Measurements from ENCODE around the gene PDS5A.
"Not testable (repeated sequence)": the region's sequence is repeated elsewhere in the genome, so short reads cannot be mapped to it uniquely, and the experiment has no call there.

The PDS5A gene

GRCh38 chr4:39970671-39971640 lies 6.8 kb downstream of the PDS5A start:
- DNase-seq (ENCODE audit: insufficient read length, low spot score) (no peak), FAIRE-seq (peak; percentile 23)

GRCh38 chr4:39963656-39964055 lies 14.1 kb downstream of the PDS5A start:
- DNase-seq (ENCODE audit: insufficient read length, low spot score) (no peak), FAIRE-seq (no peak)

- FAIRE-seq (no peak), DNase-seq (ENCODE audit: insufficient read length, low spot score) (no peak)
Observed at GRCh38 chr4:39961311-39961877, 16.3 kb downstream of the PDS5A start.

GRCh38 chr4:39950861-39951481 lies 26.7 kb downstream of the PDS5A start:
- no peak for DNase-seq (ENCODE audit: insufficient read length, low spot score)

GRCh38 chr4:39947963-39948362 lies 29.7 kb downstream of the PDS5A start:
- FAIRE-seq: no peak
- DNase-seq (ENCODE audit: insufficient read length, low spot score): no peak

More at GRCh38 chr4:39950861-39951481, 26.7 kb downstream of the PDS5A start:
- FAIRE-seq: no peak

- DNase-seq (ENCODE audit: insufficient read length, low spot score) (no peak), FAIRE-seq (no peak)
Observed at GRCh38 chr4:39947417-39947816, 30.3 kb downstream of the PDS5A start.

- FAIRE-seq; DNase-seq (ENCODE audit: insufficient read length, low spot score): not testable (repeated sequence)
Observed at GRCh38 chr4:39944245-39944644, 33.5 kb downstream of the PDS5A start.

- no peak for DNase-seq (ENCODE audit: insufficient read length, low spot score)
- no peak for FAIRE-seq
Observed at GRCh38 chr4:39942507-39942906, 35.2 kb downstream of the PDS5A start.

- DNase-seq (ENCODE audit: insufficient read length, low spot score) (no peak), FAIRE-seq (peak; percentile 35)
Observed at GRCh38 chr4:39941682-39942217, 36.0 kb downstream of the PDS5A start.

GRCh38 chr4:39937683-39938268 lies 39.9 kb downstream of the PDS5A start:
- DNase-seq (ENCODE audit: insufficient read length, low spot score) (no peak), FAIRE-seq (peak; percentile 90)

GRCh38 chr4:39936565-39937418 lies 40.9 kb downstream of the PDS5A start:
- DNase-seq (ENCODE audit: insufficient read length, low spot score): no peak
- no peak for FAIRE-seq

- no peak for FAIRE-seq
- no peak for DNase-seq (ENCODE audit: insufficient read length, low spot score)
Observed at GRCh38 chr4:39933671-39934590, 43.8 kb downstream of the PDS5A start.

GRCh38 chr4:39932776-39933402 lies 44.8 kb downstream of the PDS5A start:
- DNase-seq (ENCODE audit: insufficient read length, low spot score): no peak
- peak; percentile 74 for FAIRE-seq

GRCh38 chr4:39931441-39931901 lies 46.2 kb downstream of the PDS5A start:
- DNase-seq (ENCODE audit: insufficient read length, low spot score) (no peak), FAIRE-seq (peak; percentile 57)

- FAIRE-seq: no peak
- no peak for DNase-seq (ENCODE audit: insufficient read length, low spot score)
Observed at GRCh38 chr4:39928538-39928937, 49.2 kb downstream of the PDS5A start.

- DNase-seq (ENCODE audit: insufficient read length, low spot score) (no peak), FAIRE-seq (no peak)
Observed at GRCh38 chr4:39924014-39924413, 53.7 kb downstream of the PDS5A start.

GRCh38 chr4:39922399-39922798 lies 55.3 kb downstream of the PDS5A start:
- DNase-seq (ENCODE audit: insufficient read length, low spot score): no peak
- FAIRE-seq: no peak

- DNase-seq (ENCODE audit: insufficient read length, low spot score): no peak
- no peak for FAIRE-seq
Observed at GRCh38 chr4:39913471-39913870, 64.2 kb downstream of the PDS5A start.

All from GM19239 (cell line).